Measurements from ENCODE around the gene LINGO4.

The LINGO4 gene

GRCh38 chr1:151839457-151840403, 34.5 kb upstream of the LINGO4 start, which contains the start of gene C2CD4D:
C2CD4D (minus strand) TSS chr1:151839820; CDS start chr1:151838989, 831 bp downstream.
- TF ChIP-seq CTCF (IDR thresholded peaks at IDR 0.05; ENCODE audit: low read depth, low read length, missing control alignments): no peak

GRCh38 chr1:151839082-151839412, 33.8 kb upstream of the LINGO4 start:
- DNase-seq (ENCODE audit: low read depth): no peak
- TF ChIP-seq CTCF (IDR thresholded peaks at IDR 0.05; ENCODE audit: low read depth, low read length, missing control alignments): no peak
- H3K4me3 ChIP-seq (ENCODE audit: low read depth, low read length): peak overlapping the region; percentile 44

More at GRCh38 chr1:151839457-151840403, 34.5 kb upstream of the LINGO4 start, which contains the start of gene C2CD4D:
- H3K4me3 ChIP-seq (ENCODE audit: low read depth, low read length): peak within 1 kb of the TSS; percentile 44
- no peak for DNase-seq (ENCODE audit: low read depth)

DNA sequence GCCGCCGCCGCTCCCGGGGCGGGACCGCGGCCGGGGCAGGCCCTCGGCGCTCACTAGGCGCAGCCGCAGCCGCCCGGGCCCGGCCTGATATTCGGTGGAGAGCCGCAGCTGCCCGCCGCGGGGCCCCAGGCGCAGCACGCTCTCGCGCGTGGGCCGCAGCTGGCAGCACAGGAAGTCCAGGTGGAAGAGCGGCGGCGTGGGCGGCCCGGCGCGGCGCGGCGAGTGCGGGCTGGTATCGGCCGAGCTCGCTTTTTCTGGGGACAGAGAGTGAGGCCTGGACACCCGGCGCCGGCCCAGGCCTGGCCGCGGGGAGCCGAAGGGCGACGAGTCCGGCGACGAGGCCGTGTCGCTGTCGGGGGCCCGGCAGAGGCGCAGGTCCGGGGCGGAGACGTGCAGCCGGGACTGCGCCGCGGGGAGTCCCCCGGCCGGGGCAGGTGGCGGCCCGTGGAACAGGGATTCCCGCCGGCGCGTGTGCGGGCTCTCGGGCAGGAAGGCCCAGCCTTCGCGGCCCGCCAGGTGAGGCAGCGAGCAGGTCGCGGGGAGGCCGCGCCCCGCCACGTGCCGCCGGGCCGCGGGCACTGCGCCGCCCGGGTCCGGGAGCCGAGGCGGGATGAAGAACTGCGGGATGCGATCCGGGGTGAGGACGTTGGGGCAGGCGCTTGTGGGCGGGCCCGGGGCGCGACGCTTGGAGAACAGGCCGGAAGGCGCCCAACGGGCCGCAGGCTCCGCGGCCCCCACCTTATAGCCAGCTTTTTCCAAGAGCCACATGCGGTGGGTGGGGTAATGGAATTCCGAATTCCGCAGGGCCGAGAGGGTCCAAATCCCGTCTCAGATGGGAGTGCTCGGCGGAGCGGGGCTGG, 33.2 kb upstream of the LINGO4 start:
- no peak for TF ChIP-seq CTCF (IDR thresholded peaks at IDR 0.05; ENCODE audit: low read depth, low read length, missing control alignments)
- H3K4me3 ChIP-seq (ENCODE audit: low read depth, low read length): peak overlapping the region; percentile 44
- no peak for DNase-seq (ENCODE audit: low read depth)

DNA sequence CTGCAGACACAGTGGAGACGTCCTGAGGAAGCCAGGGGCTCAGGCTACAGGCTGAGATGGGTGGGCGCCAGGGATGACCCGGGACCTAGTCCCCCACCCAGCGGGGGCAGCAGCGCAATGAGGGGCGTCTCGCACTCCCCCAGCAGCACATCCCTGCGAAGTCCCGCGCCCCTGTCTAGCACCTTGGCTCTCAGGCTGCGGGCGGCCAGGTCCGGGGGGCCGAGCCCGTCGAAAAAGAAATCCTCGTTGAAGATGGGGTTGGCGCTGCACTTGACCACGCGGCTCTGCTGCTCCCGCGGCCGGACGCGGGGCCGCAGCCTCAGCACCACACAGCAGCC, 32.6 kb upstream of the LINGO4 start:
- DNase-seq (ENCODE audit: low read depth): no peak

GRCh38 chr1:151837197-151837596, 32.0 kb upstream of the LINGO4 start:
- DNase-seq (ENCODE audit: low read depth): no peak
- TF ChIP-seq CTCF (IDR thresholded peaks at IDR 0.05; ENCODE audit: low read depth, low read length, missing control alignments): no peak
- H3K4me3 ChIP-seq (ENCODE audit: low read depth, low read length): no peak overlapping the region

More for the DNA sequence above, 32.6 kb upstream of the LINGO4 start:
- no peak overlapping the region; the same call in 1 of the 2 replicates for H3K4me3 ChIP-seq (ENCODE audit: low read depth, low read length)
- no peak for TF ChIP-seq CTCF (IDR thresholded peaks at IDR 0.05; ENCODE audit: low read depth, low read length, missing control alignments)

DNA sequence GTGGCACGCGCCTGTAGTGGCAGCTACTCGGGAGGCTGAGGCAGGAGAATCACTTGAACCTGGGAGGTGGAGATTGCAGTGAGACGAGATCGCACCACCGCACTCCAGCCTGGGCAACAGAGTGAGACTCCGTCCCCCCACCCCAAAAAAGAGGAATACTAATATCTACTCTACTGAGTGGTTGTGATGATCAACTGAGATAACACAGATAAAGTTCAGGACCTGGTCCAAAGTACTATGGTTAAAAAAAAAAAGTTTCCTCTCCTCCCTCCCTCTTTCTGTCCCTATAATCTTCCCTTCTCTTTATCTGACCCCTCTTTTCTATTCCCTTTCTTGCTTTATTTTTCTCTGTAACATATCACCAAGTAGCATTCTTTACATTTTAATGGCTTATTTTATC, 30.4 kb upstream of the LINGO4 start:
- no peak overlapping the region for H3K4me3 ChIP-seq (ENCODE audit: low read depth, low read length)
- no peak for TF ChIP-seq CTCF (IDR thresholded peaks at IDR 0.05; ENCODE audit: low read depth, low read length, missing control alignments)
- DNase-seq (ENCODE audit: low read depth): no peak

Measured in GM12864 (cell line).